Measurements from ENCODE around the gene PRRG2. TPM values are rescaled to one million over a fixed set of nuclear protein-coding genes. Genes with fewer than 3 reads are reported as not detected.

PRRG2 gene
- polyA plus RNA-seq, 3 donors from 2014 or later = 0.78 TPM; not detected in 2

DNA sequence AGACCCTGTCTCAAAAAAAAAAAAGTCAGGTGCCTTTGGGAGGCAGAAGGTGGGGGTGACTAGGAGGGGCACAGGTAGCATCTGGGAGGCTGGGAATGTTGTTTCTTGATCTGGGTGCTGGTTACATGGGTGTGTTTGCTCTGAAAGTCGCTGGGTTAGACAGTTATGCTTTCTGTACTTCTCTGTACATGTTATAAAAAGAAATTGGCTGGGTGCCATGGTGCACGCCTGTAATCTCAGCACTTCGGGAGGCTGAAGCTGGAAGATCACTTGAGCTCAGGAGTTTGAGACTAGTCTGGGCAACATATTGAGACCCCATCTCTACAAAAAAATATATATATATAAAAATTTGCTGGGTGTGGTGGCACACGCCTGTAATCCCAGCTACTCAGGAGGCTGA, 15.9 kb upstream of the PRRG2 start:
- peak overlapping the region; percentile 12 to 61 (median 32) for H3K4me3 Mint-ChIP-seq
- peaks cover 0 to 8% (median 0%) of the 10 kb centered on the region in 3 donors for H3K36me3 Mint-ChIP-seq
- no peaks in the 10 kb centered on the region for H3K9me3 Mint-ChIP-seq
- no peak for DNase-seq
- H3K27me3 Mint-ChIP-seq (ENCODE audit: low read depth in 3 of 3) = peaks cover 4 to 12% (median 4%) of the 10 kb centered on the region in 3 donors
- H3K27ac Mint-ChIP-seq = peak overlapping the region; percentile 77 to 93 (median 86)
- H3K4me1 Mint-ChIP-seq = peaks cover 69 to 71% of the 10 kb centered on the region in 2 donors

DNA sequence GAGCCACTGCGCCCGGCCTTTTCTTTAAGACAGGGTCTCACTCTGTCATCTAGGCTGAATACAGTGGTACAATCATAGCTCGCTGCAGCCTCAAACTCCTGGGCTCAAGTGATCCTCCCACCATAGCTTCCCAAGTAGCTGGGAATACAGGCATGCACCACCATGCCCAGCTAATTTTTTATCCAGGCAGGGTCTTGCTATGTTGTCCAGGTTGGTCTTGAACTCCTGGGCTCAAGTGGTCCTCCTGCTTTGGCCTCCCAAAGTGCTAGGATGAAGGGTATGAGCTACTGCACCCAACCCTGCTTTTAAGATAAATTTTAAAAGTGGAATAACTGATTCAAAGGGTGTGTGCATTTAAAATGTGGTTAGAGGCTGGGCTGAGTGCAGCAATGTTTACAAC, 14.8 kb upstream of the PRRG2 start:
- peak overlapping the region in 4 of 5 donors; percentile 18 to 61 (median 42) for H3K4me3 Mint-ChIP-seq
- H3K4me1 Mint-ChIP-seq = peaks cover 64 to 66% of the 10 kb centered on the region in 2 donors
- no peak for DNase-seq
- H3K27me3 Mint-ChIP-seq (ENCODE audit: low read depth in 3 of 3) = peaks cover 4 to 12% (median 4%) of the 10 kb centered on the region in 3 donors
- no peaks in the 10 kb centered on the region for H3K9me3 Mint-ChIP-seq
- peak overlapping the region; percentile 57 to 93 (median 84) for H3K27ac Mint-ChIP-seq
- H3K36me3 Mint-ChIP-seq = peaks cover 0 to 8% (median 0%) of the 10 kb centered on the region in 3 donors

DNA sequence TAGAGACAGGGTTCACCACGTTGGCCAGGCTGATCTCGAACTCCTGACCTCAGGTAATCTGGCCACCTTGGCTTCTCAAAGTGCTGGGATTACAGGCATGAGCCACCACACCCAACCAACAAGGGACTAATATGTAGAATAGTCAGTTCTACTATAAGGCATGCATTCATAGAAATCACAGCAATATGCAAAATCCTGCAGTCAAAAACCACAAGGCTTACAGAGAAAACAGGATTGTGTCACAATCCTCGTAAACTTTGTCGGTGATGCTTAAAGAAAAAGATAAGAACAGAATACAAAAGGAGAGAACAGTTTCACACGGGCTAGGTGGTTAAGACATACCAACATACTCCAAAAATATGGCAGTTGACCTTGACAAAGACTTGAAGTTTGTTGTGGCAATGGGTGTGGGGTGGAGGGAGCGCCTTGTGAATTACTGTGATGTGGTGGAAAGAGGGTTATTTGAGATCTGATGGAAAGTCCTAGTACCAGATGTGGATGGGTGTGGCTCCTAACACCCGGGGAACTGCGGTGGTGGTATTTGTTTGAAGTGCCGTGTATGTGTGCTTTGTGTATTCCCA, 13.2 kb upstream of the PRRG2 start:
- Mint-ChIP-seq H3K9me3 (no peaks in the 10 kb centered on the region), H3K27ac (peak overlapping the region; percentile 84 to 97 (median 96)), H3K4me3 (peak overlapping the region; percentile 47 to 87 (median 72)), H3K27me3 (ENCODE audit: low read depth in 3 of 3) (peaks cover 4 to 12% (median 4%) of the 10 kb centered on the region in 3 donors), H3K4me1 (peaks cover 61 to 64% of the 10 kb centered on the region in 2 donors), H3K36me3 (peaks cover 0 to 8% (median 0%) of the 10 kb centered on the region in 3 donors)
- peak; percentile 78 to 84 (median 83) for DNase-seq

DNA sequence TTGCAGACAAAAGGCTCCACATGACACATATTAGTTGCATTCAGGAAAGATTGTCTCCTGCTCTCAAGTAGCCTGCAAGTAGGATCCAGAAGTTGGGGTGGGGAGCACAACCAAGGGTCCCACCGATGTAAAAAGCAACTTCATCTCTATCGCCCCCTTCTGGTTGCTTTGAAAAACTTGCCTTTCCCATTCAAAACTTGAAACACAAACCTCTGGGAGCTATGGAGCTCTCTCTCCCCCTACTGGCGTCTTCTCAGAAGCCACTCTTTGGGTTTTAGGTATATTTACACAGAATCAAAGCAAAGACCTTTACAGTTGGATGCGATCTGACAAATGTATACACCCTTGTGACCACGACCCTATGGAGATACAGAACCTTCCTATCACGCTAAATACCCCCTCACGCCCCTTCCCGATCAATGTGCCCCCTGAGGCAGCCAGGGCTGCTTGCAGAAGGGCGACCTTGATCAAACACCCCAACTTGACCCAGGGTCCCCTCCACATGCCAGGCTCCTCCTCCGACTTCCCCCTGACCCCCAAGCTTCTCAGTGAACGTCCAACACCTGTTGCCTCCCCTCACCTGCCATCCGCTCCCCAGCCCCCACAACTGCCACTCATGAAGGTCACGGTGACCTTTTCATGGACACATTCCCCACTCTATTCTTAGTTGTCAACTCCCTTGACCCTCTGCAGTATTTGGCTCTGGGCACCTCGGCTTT, 10.8 kb upstream of the PRRG2 start:
- peaks cover 0 to 1% (median 0%) of the 10 kb centered on the region in 3 donors for H3K36me3 Mint-ChIP-seq
- peak overlapping the region; percentile 83 to 97 (median 96) for H3K27ac Mint-ChIP-seq
- H3K9me3 Mint-ChIP-seq = no peaks in the 10 kb centered on the region
- H3K4me3 Mint-ChIP-seq = peak overlapping the region; percentile 70 to 87 (median 71)
- H3K4me1 Mint-ChIP-seq = peaks cover 44 to 52% of the 10 kb centered on the region in 2 donors
- DNase-seq = peak; percentile 77 to 83 (median 80)
- peaks cover 4 to 12% (median 4%) of the 10 kb centered on the region in 3 donors for H3K27me3 Mint-ChIP-seq (ENCODE audit: low read depth in 3 of 3)

DNA sequence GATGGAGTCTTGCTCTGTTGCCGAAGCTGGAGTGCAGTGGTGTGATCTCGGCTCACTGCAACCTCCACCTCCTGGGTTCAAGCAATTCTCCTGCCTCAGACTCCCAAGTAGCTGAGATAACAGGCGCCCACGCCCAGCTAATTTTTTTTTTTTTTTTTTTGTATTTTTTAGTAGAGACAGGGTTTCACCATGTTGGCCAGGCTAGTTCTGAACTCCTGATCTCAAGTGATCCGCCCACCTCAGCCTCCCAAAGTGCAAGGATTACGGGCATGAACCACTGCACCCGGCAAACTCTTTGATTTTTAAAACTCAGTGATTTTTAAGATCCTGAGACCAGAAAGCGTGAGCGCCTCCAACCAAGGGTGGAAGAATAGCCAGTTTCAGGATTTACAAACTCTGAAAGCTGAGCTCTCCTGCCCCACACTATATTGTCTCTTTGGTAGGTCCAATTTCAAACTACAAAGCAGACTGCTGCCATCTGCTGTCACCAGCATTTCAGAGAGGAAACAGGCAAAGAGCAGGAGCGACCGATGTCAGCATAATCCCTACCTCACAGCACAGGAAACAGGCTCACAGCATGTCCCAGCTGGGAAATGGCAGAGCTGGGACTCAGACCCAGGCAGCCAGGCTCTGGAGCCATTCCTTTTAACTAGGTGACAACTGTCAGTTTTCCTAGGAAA, 10.0 kb upstream of the PRRG2 start:
- H3K4me1 Mint-ChIP-seq = peaks cover 38 to 46% of the 10 kb centered on the region in 2 donors
- H3K27ac Mint-ChIP-seq = no peak overlapping the region
- no peaks in the 10 kb centered on the region for H3K9me3 Mint-ChIP-seq

DNA sequence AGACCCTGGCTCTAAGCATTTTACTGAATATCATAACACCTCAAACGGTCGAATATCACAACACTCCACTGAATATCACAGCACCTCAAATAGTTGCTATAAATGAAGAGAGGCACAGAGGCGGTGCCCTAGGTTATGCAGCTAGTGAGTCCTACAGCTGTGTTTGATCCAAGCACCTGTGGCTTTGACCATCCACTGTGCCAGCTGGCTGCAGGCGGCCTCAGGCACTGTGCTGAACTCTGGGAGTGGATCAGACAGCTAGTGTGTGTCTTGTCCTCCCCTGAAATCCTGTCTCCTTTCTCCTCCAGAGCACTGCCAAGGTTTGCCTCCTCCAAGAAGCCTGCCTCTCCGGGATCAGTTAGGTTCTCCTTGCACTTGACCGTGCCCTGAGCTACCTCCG, 8.1 kb upstream of the PRRG2 start:
- Mint-ChIP-seq H3K4me3 (no peak overlapping the region), H3K9me3 (no peaks in the 10 kb centered on the region), H3K27me3 (ENCODE audit: low read depth in 3 of 3) (peaks cover 2 to 9% (median 4%) of the 10 kb centered on the region in 3 donors), H3K27ac (no peak overlapping the region), H3K4me1 (peaks cover 27 to 37% of the 10 kb centered on the region in 2 donors), H3K36me3 (peaks cover 0 to 4% (median 0%) of the 10 kb centered on the region in 3 donors)
- DNase-seq = no peak

More for the DNA sequence above, 10.0 kb upstream of the PRRG2 start:
- Mint-ChIP-seq H3K4me3 (no peak overlapping the region), H3K36me3 (peaks cover 0 to 4% (median 0%) of the 10 kb centered on the region in 3 donors), H3K27me3 (ENCODE audit: low read depth in 3 of 3) (peaks cover 4 to 12% (median 4%) of the 10 kb centered on the region in 3 donors)
- no peak for DNase-seq

DNA sequence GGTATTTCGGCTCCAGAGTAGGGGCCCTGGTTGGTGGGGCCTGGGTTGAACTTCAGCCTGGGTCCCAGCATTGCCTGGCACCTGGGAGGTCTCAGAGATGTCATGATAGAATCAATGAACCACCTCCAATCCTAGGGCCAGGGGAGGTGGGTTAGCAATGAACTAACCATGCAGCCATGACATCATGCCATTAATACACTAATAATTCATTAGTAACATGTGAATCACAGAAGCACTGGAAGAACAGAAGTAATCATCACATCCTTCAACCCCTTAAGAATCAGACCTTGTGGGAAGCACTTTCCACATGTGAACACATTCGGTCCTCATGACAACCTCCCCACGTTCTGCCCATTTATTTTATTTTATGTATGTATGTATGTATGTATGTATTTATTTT, 7.7 kb upstream of the PRRG2 start:
- DNase-seq = no peak
- peaks cover 0 to 4% (median 0%) of the 10 kb centered on the region in 3 donors for H3K36me3 Mint-ChIP-seq
- H3K4me3 Mint-ChIP-seq = no peak overlapping the region
- H3K27me3 Mint-ChIP-seq (ENCODE audit: low read depth in 3 of 3) = peaks cover 0 to 5% (median 2%) of the 10 kb centered on the region in 3 donors
- H3K4me1 Mint-ChIP-seq = peaks cover 23 to 37% of the 10 kb centered on the region in 2 donors
- no peak overlapping the region for H3K27ac Mint-ChIP-seq
- no peaks in the 10 kb centered on the region for H3K9me3 Mint-ChIP-seq

DNA sequence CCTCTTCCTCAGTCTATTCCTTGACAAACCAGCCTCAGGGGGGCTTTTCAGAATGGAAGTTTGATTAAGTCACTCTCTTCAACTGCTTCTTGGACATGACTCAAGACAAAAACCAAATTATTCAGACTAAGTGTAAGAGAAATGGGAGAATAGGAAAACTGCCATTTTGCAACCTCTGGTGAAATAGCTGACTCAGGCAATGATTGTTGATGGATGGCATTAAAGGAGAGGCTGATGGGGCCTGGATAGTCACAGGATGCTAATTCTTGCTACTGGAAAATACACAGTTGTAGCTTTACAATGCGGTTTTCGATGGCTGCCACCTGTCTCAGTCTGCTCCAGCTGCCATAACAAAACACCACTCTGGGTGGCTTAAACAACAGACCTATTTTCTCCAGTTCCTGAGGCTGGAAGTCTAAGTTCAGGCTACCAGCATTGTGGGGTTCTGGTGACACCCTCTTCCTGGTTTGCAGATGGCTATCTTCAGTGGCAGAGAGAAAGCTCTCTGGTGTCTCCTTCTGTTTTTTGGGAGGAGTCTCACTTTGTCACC, 6.8 kb upstream of the PRRG2 start:
- no peak for DNase-seq
- H3K27me3 Mint-ChIP-seq (ENCODE audit: low read depth in 3 of 3) = peaks cover 0 to 2% (median 0%) of the 10 kb centered on the region in 3 donors
- H3K9me3 Mint-ChIP-seq = no peaks in the 10 kb centered on the region
- no peak overlapping the region for H3K4me3 Mint-ChIP-seq
- peaks cover 0 to 4% (median 0%) of the 10 kb centered on the region in 3 donors for H3K36me3 Mint-ChIP-seq
- peak overlapping the region in 1 of 6 donors; percentile 44 for H3K27ac Mint-ChIP-seq
- peaks cover 22 to 38% of the 10 kb centered on the region in 2 donors for H3K4me1 Mint-ChIP-seq

DNA sequence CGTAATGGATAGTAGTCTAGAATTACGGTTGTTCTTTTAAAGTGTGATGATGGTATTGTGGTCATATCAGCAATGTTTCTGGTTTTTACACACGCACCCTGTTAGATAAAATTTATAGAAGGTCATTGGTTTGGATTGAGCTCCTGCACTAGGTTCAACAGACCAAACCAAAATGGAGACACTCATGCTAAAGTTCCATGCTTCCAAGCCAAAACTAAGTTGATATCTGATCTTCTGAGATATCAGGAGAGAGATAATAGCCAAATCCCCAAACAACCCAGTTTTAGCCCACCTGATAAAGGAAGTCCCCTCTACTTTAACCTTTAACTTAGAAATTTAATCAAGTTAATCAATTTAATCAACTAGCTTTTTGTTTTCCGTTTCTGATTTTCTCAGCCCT, 1.9 kb upstream of the PRRG2 start:
- H3K27ac Mint-ChIP-seq = peak overlapping the region in 4 of 6 donors; percentile 40 to 96 (median 88)

DNA sequence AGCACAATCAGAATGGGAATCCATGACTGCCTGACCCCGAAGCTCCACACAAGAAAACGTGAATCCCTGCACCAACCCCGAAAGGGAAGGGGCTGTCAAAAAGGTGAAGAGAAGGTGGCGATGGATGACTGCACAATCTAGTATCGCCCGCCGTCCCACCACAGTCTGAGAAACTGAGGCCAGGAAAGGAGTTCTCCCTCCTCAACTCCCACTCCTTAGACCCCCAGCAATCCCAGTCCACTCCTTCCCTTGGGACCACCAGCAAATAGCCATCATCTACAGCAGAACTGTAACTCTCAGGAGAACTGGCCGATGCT, 1.2 kb upstream of the PRRG2 start:
- Mint-ChIP-seq H3K27ac (peak overlapping the region; percentile 81 to 97 (median 96)), H3K9me3 (no peaks in the 10 kb centered on the region), H3K4me3 (peak overlapping the region; percentile 91 to 97 (median 97)), H3K27me3 (ENCODE audit: low read depth in 3 of 3) (peaks cover 0 to 2% (median 0%) of the 10 kb centered on the region in 3 donors), H3K36me3 (peaks cover 0 to 4% (median 0%) of the 10 kb centered on the region in 3 donors), H3K4me1 (peaks cover 25 to 36% of the 10 kb centered on the region in 2 donors)
- no peak for DNase-seq

More for the DNA sequence above, 1.9 kb upstream of the PRRG2 start:
- no peaks in the 10 kb centered on the region for H3K9me3 Mint-ChIP-seq
- H3K4me3 Mint-ChIP-seq = peak overlapping the region; percentile 91 to 97 (median 97)
- no peak for DNase-seq
- H3K4me1 Mint-ChIP-seq = peaks cover 25 to 38% of the 10 kb centered on the region in 2 donors
- H3K36me3 Mint-ChIP-seq = peaks cover 0 to 4% (median 0%) of the 10 kb centered on the region in 3 donors
- peaks cover 0 to 2% (median 0%) of the 10 kb centered on the region in 3 donors for H3K27me3 Mint-ChIP-seq (ENCODE audit: low read depth in 3 of 3)

DNA sequence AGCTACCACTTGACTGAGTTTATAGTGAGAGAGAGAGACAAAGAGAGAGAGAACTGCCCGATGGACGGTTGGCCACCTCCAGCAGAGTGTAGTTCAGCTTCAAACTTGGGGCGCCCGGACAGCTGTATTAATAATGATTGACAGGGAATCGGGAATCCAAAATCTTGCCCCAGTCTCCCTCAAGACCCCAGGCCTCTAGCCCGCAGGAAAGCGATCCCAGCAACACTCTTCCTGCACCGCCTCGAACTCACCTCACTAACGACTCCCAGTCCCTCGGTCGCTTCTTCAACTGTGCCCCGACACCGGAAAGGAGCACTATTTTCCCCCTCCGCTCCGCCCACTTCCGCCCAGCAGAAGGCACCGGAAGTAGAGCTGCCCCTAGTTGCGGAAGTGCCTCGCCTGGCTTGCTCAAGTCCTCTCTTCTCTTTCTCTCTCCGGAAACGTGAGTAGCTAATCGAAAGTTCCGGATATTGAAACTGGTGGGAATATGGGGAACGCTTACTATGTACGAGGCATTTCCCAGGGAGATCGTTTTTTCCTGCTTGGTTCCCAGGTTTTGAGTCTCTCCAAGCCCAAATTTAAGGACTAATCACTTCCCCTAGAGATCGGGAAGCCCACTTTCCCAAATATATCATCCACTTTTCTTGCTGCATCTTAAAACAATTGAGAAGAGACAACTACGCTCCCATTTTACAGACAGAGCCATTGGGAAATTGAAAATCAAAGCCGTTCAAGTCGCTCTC, 681 bp upstream of the PRRG2 start, which contains the start of gene NOSIP:
Gene NOSIP, minus strand, starts transcription at position 293 of the 743 bp plus-strand sequence. CDS start 19,865 bp downstream, outside the sequence.
- peak; percentile 92 to 95 (median 95) for DNase-seq
- Mint-ChIP-seq H3K27me3 (ENCODE audit: low read depth in 3 of 3) (peaks cover 0 to 2% (median 0%) of the 10 kb centered on the region in 3 donors), H3K4me3 (peak within 1 kb of the TSS; percentile 91 to 97 (median 97)), H3K4me1 (peaks cover 25 to 36% of the 10 kb centered on the region in 2 donors), H3K36me3 (peaks cover 0 to 2% (median 0%) of the 10 kb centered on the region in 3 donors), H3K27ac (peak within 1 kb of the TSS; percentile 81 to 97 (median 96)), H3K9me3 (no peaks in the 10 kb centered on the region)

DNA sequence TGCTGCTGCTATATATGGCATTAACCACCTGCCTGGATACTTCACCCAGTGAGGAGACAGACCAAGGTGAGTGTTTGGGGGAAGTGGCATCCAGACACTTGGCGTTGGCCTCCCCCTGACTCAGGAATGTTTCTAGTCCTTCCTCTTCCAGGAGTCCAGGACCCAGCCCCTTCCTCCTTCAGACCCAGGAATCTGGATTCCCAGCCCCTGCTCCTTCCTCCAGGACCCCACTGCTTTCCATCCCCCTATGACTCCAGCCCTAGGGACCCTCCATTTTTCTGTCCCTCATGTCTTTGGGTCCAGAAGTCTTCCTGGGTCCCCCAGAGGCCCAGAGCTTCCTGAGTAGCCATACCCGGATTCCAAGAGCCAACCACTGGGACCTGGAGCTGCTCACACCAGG, 2.1 kb downstream of the PRRG2 start:
- Mint-ChIP-seq H3K27me3 (ENCODE audit: low read depth in 3 of 3) (peaks cover 0 to 2% (median 2%) of the 10 kb centered on the region in 3 donors), H3K4me3 (no peak overlapping the region), H3K27ac (no peak overlapping the region), H3K9me3 (no peaks in the 10 kb centered on the region), H3K36me3 (no peaks in the 10 kb centered on the region), H3K4me1 (peaks cover 22 to 26% of the 10 kb centered on the region in 2 donors)
- no peak for DNase-seq

DNA sequence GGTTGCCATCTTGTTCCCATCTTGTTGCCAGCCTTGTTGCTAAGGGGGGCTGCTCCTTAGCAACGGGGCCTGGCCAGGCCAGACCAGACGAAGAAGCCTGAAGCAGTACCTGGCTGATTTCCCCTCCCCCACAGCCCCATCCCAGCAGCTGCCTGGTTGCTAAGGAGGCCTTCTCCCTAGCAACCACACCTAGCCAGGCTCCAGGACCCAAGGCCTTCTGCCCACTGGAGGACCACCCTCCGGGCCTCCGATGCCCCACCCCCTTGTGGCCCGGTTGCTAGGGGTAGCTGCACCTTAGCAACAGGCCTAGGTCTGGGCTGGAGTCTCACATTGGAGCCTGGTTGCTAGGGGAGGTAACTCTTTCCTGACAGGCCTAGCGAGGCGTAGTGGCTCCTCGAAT, 3.9 kb downstream of the PRRG2 start:
- Mint-ChIP-seq H3K4me1 (peaks cover 9 to 14% of the 10 kb centered on the region in 2 donors), H3K27ac (no peak overlapping the region), H3K9me3 (no peaks in the 10 kb centered on the region), H3K4me3 (no peak overlapping the region), H3K27me3 (ENCODE audit: low read depth in 3 of 3) (peaks cover under 1 to 3% (median 2%) of the 10 kb centered on the region in 3 donors), H3K36me3 (no peaks in the 10 kb centered on the region)
- DNase-seq = no peak
